Cerebellar nuclear complex (tissue), 1 donor: Measurements from ENCODE around the gene BRI3.

Experiments
- DNase-seq, 2 experiments: peaks; one replicate each; lab custom pipeline; 2025; lab: John Stamatoyannopoulos, UW

BRI3 gene

GRCh38 chr7:98280791-98281756 is at the start of gene BRI3:
TSS of gene BRI3 (plus strand) at chr7:98281686. CDS start at chr7:98281796, 110 bp downstream.
- peak; percentile 28 to 41 for DNase-seq

GRCh38 chr7:98232263-98232585 is 49.3 kb upstream of the BRI3 start:
- DNase-seq = no peak

DNA sequence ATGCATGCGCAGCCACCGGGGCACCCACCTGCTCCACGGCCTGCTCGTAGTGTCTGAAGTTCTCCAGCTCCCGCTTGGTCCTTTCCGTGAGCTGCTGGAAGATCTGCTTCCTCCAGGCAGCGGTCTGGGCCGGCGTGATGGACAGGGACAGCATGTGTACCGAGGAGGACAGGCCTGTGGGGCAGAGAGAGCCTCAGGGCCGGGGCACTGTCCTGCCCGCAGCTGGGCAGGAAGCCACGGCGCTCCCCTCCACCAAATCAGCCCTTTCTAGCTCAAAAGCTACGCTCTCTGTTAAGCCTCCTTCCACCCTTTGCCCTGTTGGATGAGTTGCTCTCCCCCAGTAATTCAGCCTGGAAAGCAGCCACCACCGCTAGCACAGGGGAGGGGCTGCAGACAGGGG is 48.7 kb upstream of the BRI3 start:
- no peak for DNase-seq

- DNase-seq = no peak
Measured at GRCh38 chr7:98233219-98234070, 48.0 kb upstream of the BRI3 start.

DNA sequence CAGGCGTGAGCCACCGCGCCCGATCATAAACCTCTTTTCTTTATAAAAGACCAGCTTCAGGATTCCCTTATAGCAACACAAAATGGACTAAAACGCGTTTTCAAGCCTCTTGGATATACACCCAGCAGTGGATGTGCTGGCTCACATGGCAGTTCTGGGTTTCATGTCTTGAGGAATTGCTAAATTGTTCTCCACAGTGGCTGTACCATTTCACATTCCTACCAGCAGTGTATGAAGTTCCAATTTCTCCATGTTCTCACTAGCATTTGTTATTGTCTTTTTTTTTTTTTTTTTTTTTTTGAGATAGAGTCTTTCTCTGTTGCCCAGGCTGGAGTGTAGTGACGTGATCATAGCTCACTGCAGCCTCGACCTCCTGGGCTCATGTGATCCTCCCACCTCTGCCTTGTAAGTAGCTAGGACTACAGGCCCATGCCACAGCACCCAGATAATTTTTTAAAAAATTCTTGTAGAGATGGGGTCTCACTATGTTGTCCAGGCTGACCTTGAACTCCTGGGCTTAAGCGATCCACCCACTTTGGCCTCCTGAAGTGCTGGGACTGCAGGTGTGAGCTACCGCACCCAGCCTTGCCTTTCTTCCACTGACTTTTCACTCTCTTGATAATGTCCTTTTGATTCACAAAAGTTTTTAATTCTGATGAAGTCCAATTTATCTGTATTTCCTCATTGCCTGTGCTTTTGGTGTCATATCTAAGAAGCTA is 46.9 kb upstream of the BRI3 start:
- DNase-seq = no peak

GRCh38 chr7:98235901-98236300 is 45.6 kb upstream of the BRI3 start:
- DNase-seq = no peak

GRCh38 chr7:98236355-98237185 is 44.9 kb upstream of the BRI3 start:
- DNase-seq = no peak

DNA sequence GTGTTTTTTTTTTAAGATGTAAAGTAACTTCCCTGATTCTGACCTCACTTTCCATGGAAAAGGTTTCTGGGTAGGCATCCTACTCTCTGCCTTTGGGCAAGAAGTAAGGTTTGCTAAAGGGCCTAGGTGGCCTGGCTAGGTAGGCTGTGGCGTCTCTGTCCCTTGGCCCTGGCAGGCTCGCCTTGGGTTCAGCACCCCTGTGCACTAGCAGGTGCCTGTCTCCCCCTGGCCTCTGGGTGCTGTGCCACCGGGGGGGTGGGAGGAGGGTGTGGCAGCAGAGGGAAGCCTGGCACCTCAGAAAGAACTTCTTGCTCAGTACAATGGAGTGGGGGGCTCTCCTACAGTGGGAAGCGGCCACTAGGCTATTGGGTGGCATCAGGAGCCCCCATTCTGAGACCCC is 43.4 kb upstream of the BRI3 start:
- DNase-seq = no peak

DNA sequence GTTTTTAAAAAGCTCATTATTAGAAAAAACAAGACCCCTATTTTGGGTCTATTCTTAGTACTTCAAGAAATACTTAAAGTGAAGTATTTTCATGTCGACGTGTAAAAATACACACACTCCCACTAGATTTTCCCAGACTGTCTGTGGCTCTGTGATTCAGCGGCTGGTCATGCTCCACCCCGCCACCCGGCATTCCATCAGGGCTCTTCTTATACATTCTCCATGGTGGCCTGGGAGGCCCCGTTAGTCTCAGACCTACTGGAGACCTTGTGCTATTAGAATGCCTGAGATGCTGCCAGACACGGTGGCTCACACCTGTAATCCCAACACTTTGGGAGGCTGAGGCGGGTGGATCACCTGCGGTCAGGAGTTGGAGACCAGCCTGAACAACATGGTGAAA is 42.5 kb upstream of the BRI3 start:
- no peak for DNase-seq

- no peak for DNase-seq
Measured at GRCh38 chr7:98240961-98241673, 40.4 kb upstream of the BRI3 start.

- no peak for DNase-seq
Measured at GRCh38 chr7:98241674-98242241, 39.7 kb upstream of the BRI3 start.

GRCh38 chr7:98242342-98242741 is 39.1 kb upstream of the BRI3 start:
- DNase-seq = no peak

- DNase-seq = no peak
Measured at GRCh38 chr7:98242934-98243333, 38.6 kb upstream of the BRI3 start.

GRCh38 chr7:98244871-98245270 is 36.6 kb upstream of the BRI3 start:
- DNase-seq = no peak

DNA sequence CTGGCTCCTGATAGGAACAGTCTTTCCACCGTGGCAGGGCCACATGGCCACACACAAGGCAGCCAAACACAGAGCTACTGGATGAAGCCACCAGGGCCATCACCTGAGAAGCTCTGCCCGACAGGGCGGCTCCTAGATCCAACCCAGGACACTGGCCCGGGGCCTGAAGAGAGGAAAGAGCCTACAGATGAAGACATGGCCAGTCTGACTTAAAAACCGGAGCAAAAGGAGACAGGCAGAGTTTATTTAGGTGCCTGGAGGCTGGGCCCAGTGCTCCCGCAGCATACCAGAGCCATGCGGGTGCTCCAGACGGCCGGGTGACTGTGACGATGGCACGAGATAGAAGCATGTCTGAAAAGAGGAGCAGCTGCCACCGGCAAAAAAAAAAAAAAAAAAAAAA is 33.3 kb upstream of the BRI3 start:
- DNase-seq = no peak

DNA sequence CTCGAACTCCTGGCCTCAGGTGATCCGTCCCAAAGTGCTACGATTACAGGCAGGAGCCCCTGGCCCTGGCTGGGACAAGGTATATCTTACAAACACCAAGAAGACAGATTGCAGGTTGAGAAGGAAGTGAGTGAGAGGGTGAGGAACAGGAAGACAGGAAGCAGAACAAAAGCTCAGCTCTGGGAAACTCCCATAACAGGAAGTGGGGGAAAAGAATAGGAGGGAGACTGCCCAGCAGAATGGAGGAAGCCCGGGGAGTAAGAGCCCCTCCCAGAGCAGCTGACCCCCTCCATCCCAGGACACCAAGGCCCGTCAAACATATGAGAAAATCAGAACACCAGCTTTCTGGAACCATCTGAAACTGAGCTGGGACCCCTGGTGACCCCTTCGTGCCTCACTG is 32.4 kb upstream of the BRI3 start:
- DNase-seq = no peak

DNA sequence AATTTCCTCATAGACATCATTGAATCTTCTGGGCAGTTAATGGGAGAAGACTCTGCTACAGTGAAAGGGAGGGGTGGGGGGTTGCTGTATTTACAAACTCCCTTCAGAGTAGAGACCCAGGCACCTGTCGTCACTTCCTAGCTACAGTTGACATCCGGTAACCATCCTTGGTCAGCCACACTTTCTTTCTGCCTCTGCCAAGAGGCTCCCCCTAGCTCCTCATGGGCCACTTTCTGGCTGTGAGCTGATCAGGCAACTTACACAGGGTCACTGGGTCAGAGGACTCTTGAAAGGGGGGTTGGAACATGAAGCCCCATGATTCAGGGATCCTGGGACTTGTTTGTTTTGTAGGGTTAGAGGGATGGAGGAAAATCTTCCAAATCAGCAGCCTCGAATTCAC is 30.7 kb upstream of the BRI3 start:
- no peak for DNase-seq

GRCh38 chr7:98251231-98251600 is 30.3 kb upstream of the BRI3 start:
- DNase-seq = peak in 1 of 2 experiments; percentile 63

DNA sequence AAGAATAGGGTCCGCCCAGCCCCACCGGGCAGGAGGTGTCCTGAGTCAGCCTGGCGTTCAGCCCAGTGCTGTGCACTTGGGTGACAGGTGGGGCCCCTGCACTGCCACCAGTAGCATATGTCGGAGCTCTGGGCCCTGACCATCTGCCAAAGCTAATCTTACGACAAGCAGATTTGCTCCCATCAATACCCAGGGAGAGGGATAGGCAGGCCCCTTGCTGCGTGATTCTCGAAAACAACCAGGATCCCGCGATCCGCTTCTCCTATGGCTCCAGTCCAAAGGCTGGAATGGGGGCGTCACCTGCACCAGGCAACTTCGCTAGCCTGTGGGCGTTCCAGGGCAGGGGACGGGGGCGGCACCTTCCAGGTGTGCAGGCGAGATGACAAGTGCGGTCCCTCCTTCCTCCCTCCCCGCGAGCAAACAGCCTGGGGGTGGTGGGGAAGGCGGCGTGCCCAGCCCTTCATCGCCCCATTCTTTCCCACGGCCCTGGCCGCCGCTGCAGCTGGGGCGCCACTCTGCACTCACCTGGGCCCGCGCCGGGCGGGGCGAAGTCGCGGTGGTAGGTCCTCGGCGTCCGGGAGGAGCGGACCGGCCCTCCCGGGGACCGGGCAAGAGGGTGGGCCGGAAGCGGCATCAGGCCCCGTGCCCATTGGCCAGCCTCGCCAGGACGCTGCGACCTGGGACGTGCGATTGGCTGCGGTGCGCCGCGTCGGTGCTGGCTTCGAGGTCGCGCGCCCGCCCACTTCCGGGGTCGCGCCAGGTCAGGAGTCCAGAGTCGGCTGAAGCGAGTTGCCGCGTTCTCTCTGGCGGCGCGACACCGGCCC is 29.7 kb upstream of the BRI3 start, which contains the start of gene TECPR1:
Gene TECPR1 (minus strand): TSS at position 632 of the 824 bp plus-strand sequence. CDS start 6,086 bp downstream, outside the sequence.
- peak; percentile 9 to 63 for DNase-seq
